Activated B cell treated with CpG ODN at 0.5 μM for 24 hours (primary cell): Measurements from ENCODE around the gene RNF166. TPM values are rescaled to one million over a fixed set of nuclear protein-coding genes. Genes with fewer than 3 reads are reported as not detected.

Experiments
- ATAC-seq: fragments of 200-7000 bp; cut with Tn5 transposase; one replicate; pipeline ENCODE4 v1.10.0; 2021; ENCODE audit warnings: low read depth, mild to moderate bottlenecking, moderate library complexity
- CTCF ChIA-PET: fragments of 350-600 bp; sonication (Branson Sonifier 250); formaldehyde crosslinking; loops from one replicate; lab custom pipeline; 2021; ENCODE audit warnings: antibody characterized with exemption; lab: Charles Lee
- POLR2A ChIA-PET: fragments of 350-600 bp; sonication (Branson Sonifier 250); formaldehyde crosslinking; loops from one replicate; lab custom pipeline; 2021; ENCODE audit warnings: antibody characterized with exemption; lab: Charles Lee
- DNase-seq: peaks from one replicate; pipeline ENCODE4 v3.0.0; 2022
- H3K27ac Mint-ChIP-seq: one replicate; pipeline ENCODE4 v1.8.0; 2020; ENCODE audit warnings: mixed read lengths
- H3K27me3 Mint-ChIP-seq: one replicate; pipeline ENCODE4 v1.8.0; 2021; ENCODE audit warnings: mixed read lengths
- H3K36me3 Mint-ChIP-seq: one replicate; pipeline ENCODE4 v1.8.0; 2021; ENCODE audit warnings: low read depth, mixed read lengths
- H3K4me1 Mint-ChIP-seq: one replicate; pipeline ENCODE4 v1.8.0; 2021; ENCODE audit warnings: mixed read lengths
- H3K4me3 Mint-ChIP-seq: one replicate; pipeline ENCODE4 v1.8.0; 2020; ENCODE audit warnings: mild to moderate bottlenecking, mixed read lengths
- H3K9me3 Mint-ChIP-seq: one replicate; pipeline ENCODE4 v1.8.0; 2020; ENCODE audit warnings: mixed read lengths
- intact Hi-C: fragments of 100-400 bp; cut with micrococcal nuclease; formaldehyde crosslinking; loops from one replicate; pipeline ENCODE4 v1.15.1; 2024
- total RNA-seq: library from RNA; stranded (reverse); gene quantifications from 2 replicates; pipeline ENCODE4 v1.2.3, GENCODE V29; 2022
- TF ChIP-seq, protein P1 (sequence below): fragments of 200-600 bp; IDR thresholded peaks from one replicate; pipeline ENCODE4 v1.8.0; 2022; ENCODE audit warnings: antibody characterized with exemption, mild to moderate bottlenecking

The RNF166 gene
- total RNA-seq, 1 donor from 2014 or later, result 45.3 TPM

DNA sequence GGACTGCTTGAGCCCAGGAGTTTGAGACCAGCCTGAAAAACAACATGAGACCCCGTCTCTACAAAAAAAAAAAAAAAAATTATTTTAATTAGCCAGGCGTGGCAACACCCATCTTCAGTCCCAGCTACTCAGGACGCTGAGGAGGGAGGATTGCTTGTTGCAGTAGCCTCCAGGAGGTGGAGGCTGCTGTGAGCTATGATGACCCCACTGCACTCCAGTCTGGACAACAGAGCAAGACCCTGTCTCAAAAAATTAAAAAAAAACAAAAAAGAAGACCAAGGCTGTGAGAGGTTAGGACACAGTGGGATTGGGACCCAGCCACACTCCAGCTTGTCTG, 18.6 kb downstream of the RNF166 start:
- Mint-ChIP-seq H3K27me3 (no peaks in the 10 kb centered on the region), H3K36me3 (no peaks in the 10 kb centered on the region), H3K4me1 (peaks cover 46% of the 10 kb centered on the region), H3K9me3 (no peaks in the 10 kb centered on the region), H3K4me3 (peak overlapping the region; percentile 15), H3K27ac (no peak overlapping the region)
- intact Hi-C loops, result loop anchor here (5.0 to 10.0 kb wide), 2 partner anchors 115 to 233 kb away; partner anchors contain the start of genes ZC3H18 and ZFPM1
- ATAC-seq (no peak), DNase-seq (no peak)
- TF ChIP-seq, protein P1, sequence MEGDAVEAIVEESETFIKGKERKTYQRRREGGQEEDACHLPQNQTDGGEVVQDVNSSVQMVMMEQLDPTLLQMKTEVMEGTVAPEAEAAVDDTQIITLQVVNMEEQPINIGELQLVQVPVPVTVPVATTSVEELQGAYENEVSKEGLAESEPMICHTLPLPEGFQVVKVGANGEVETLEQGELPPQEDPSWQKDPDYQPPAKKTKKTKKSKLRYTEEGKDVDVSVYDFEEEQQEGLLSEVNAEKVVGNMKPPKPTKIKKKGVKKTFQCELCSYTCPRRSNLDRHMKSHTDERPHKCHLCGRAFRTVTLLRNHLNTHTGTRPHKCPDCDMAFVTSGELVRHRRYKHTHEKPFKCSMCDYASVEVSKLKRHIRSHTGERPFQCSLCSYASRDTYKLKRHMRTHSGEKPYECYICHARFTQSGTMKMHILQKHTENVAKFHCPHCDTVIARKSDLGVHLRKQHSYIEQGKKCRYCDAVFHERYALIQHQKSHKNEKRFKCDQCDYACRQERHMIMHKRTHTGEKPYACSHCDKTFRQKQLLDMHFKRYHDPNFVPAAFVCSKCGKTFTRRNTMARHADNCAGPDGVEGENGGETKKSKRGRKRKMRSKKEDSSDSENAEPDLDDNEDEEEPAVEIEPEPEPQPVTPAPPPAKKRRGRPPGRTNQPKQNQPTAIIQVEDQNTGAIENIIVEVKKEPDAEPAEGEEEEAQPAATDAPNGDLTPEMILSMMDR, result no peak
- POLR2A ChIA-PET, result interaction anchor here (0.6 to 2.5 kb wide), 5 partner anchors 13 to 1114 kb away, joined by 4 to 13 read pairs (median 8); no protein-coding TSS in a partner anchor
- CTCF ChIA-PET, result interaction anchor here (1.2 to 3.9 kb wide), 2 partner anchors 10 to 14 kb away, joined by 3 to 17 read pairs; no protein-coding TSS in a partner anchor

DNA sequence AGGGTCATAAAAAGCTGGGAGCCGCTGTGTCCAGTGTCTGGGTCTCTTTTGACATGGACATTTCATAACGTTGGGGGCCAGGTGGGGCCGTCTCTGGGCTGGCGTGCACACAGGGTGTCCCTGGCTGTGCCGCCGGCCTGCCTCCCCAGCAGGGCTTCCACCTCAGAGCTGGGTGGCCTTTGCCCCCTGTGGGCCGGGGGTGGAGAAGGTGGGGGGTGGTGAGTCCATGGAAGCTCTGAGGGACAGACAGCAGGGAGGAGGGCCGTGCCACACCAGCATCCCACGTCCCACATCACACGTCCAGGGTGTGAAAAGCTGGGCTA, 19.0 kb downstream of the RNF166 start:
- ChIA-PET CTCF (interaction anchor here (1.2 to 3.9 kb wide), 2 partner anchors 11 to 14 kb away, joined by 3 to 17 read pairs; no protein-coding TSS in a partner anchor), POLR2A (interaction anchor here (0.6 to 2.5 kb wide), 5 partner anchors 13 to 1114 kb away, joined by 4 to 13 read pairs (median 8); no protein-coding TSS in a partner anchor)
- TF ChIP-seq, protein P1, result no peak
- H3K27ac Mint-ChIP-seq, result no peak overlapping the region
- no peaks in the 10 kb centered on the region for H3K36me3 Mint-ChIP-seq
- intact Hi-C loops, result loop anchor here (5.0 to 10.0 kb wide), 2 partner anchors 115 to 232 kb away; partner anchors contain the start of genes ZC3H18 and ZFPM1
- no peaks in the 10 kb centered on the region for H3K9me3 Mint-ChIP-seq
- DNase-seq (no peak), ATAC-seq (no peak)
- peaks cover 46% of the 10 kb centered on the region for H3K4me1 Mint-ChIP-seq
- H3K4me3 Mint-ChIP-seq, result peak overlapping the region; percentile 15
- no peaks in the 10 kb centered on the region for H3K27me3 Mint-ChIP-seq

DNA sequence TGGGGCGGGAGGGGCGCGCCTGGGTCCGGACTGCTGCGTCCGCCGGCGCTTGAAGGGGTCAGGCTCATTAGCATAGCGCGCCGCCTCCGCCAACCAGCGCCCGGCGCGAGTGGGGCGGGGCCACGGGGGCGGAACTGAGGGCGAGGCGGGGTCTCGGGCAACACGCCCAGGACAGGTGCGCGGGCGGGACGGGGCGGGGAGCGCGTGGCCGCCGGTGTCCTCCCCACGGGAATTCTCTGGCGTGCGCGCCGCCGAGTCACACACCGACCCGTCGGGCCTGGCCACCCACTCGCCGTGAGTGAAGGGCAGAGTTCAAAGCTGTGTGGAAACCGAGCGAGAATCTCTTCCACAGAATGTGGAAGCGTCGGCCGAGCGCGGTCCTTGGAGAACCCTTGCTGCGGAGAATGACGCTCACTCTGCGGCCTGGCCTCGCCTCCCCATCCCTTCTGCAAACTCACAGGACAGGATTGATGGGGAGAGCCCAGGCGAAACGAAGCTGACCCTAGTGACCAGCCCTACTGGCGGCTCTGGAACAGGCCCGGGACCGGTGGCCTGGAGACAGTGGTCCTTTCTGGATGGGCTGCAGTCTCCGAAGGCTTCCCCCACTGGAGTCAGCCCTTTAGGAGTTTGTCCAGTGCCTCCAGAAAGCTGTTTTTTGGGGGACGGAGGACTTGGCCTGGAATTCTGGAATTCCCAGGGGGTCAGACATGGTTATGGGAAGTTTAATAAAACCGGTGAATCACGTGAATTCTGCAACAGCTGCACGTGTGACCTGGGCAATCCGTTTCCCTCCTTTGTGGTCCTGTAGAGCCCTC, 19.6 kb downstream of the RNF166 start, which contains the start of gene SNAI3:
TSS of gene SNAI3 (minus strand) at position 69 of the 815 bp plus-strand sequence. CDS start 101 bp downstream, outside the sequence.
- DNase-seq, result peak; percentile 94
- Mint-ChIP-seq H3K27ac (no peak within 1 kb of the TSS), H3K36me3 (no peaks in the 10 kb centered on the region), H3K27me3 (no peaks in the 10 kb centered on the region), H3K4me3 (peak within 1 kb of the TSS; percentile 83), H3K9me3 (no peaks in the 10 kb centered on the region), H3K4me1 (peaks cover 46% of the 10 kb centered on the region)
- TF ChIP-seq, protein P1, result no peak
- ChIA-PET CTCF (interaction anchor here (1.2 to 3.9 kb wide), 2 partner anchors 11 to 15 kb away, joined by 3 to 17 read pairs; no protein-coding TSS in a partner anchor), POLR2A (interaction anchor here (0.8 to 2.5 kb wide), 7 partner anchors 14 to 531 kb away, joined by 3 to 13 read pairs (median 4); partner anchors contain the start of gene ZNF778)
- intact Hi-C loops, result loop anchor here (1.0 to 10.0 kb wide), 7 partner anchors 15 to 232 kb away; partner anchors contain the start of genes CTU2, CYBA, MVD and RNF166
- ATAC-seq, result peak; percentile 74

- intact Hi-C loops, result loop anchor here (1.0 to 10.0 kb wide), 7 partner anchors 15 to 231 kb away; partner anchors contain the start of genes CTU2, CYBA, MVD and RNF166
- ATAC-seq (peak; percentile 15), DNase-seq (no peak)
- TF ChIP-seq, protein P1, result no peak
- no peak overlapping the region for H3K27ac Mint-ChIP-seq
- H3K4me1 Mint-ChIP-seq, result peaks cover 48% of the 10 kb centered on the region
- POLR2A ChIA-PET, result interaction anchor here (0.8 to 2.5 kb wide), 6 partner anchors 14 to 532 kb away, joined by 3 to 13 read pairs (median 3); partner anchors contain the start of gene ZNF778
- CTCF ChIA-PET, result interaction anchor here (3.9 kb wide), 1 partner anchor 15 kb away, joined by 17 read pairs; no protein-coding TSS in a partner anchor
- H3K4me3 Mint-ChIP-seq, result peak overlapping the region; percentile 83
- no peaks in the 10 kb centered on the region for H3K9me3 Mint-ChIP-seq
- H3K27me3 Mint-ChIP-seq, result no peaks in the 10 kb centered on the region
- no peaks in the 10 kb centered on the region for H3K36me3 Mint-ChIP-seq
Observed at GRCh38 chr16:88686062-88686438, 20.2 kb downstream of the RNF166 start.
